WTC11 (cell line): ENCODE measurements around the gene EIF4G3. TPM values are rescaled to one million over a fixed set of nuclear protein-coding genes. Genes with fewer than 3 reads are reported as not detected.

Experiments used
- ATAC-seq: fragments of 200-7000 bp; cut with Tn5 transposase; 2 replicates; pipeline ENCODE4 v1.10.0; 2021; ENCODE audit warnings: mild to moderate bottlenecking, moderate library complexity
- CTCF ChIA-PET: fragments of 300-600 bp; sonication (Branson Sonifier 250); formaldehyde crosslinking; loops from one replicate; lab custom pipeline; 2021; ENCODE audit warnings: antibody characterized with exemption; lab: Charles Lee
- POLR2A ChIA-PET: fragments of 350-600 bp; sonication (Branson Sonifier 250); formaldehyde crosslinking; loops from one replicate; lab custom pipeline; 2021; ENCODE audit warnings: antibody characterized with exemption; lab: Charles Lee
- DNase-seq: peaks from one replicate; pipeline ENCODE4 v3.0.0; 2021; ENCODE audit warnings: low spot score
- H3K27ac Mint-ChIP-seq: 2 replicates; pipeline ENCODE4 v1.8.0; 2021; ENCODE audit warnings: mixed read lengths
- H3K27me3 Mint-ChIP-seq: 2 replicates; pipeline ENCODE4 v1.8.0; 2021; ENCODE audit warnings: low read depth, mild to moderate bottlenecking, moderate library complexity, mixed read lengths
- H3K36me3 Mint-ChIP-seq: 2 replicates; pipeline ENCODE4 v1.8.0; 2021; ENCODE audit warnings: mixed read lengths
- H3K4me1 Mint-ChIP-seq: 2 replicates; pipeline ENCODE4 v1.8.0; 2022; ENCODE audit warnings: mixed read lengths
- H3K4me3 Mint-ChIP-seq: 2 replicates; pipeline ENCODE4 v1.8.0; 2021; ENCODE audit warnings: mild to moderate bottlenecking, moderate library complexity, mixed read lengths
- H3K9me3 Mint-ChIP-seq: 2 replicates; pipeline ENCODE4 v1.8.0; 2021; ENCODE audit warnings: mixed read lengths
- ATF1 ChIP-seq: sonication (generic); formaldehyde crosslinking; IDR thresholded peaks from 2 replicates; pipeline ENCODE4 v1.8.1; 2023; ENCODE audit warnings: mild to moderate bottlenecking, moderate library complexity, missing genetic modification reagents
- CREB1 ChIP-seq: sonication (generic); formaldehyde crosslinking; IDR thresholded peaks from 2 replicates; pipeline ENCODE4 v1.8.0; 2023; ENCODE audit warnings: mild to moderate bottlenecking, missing genetic modification reagents
- E2F1 ChIP-seq: sonication (generic); formaldehyde crosslinking; IDR thresholded peaks from 2 replicates; pipeline ENCODE4 v1.8.0; 2022; ENCODE audit warnings: mild to moderate bottlenecking, missing genetic modification reagents
- ELF4 ChIP-seq: sonication (generic); formaldehyde crosslinking; IDR thresholded peaks from 2 replicates; pipeline ENCODE4 v1.8.1; 2022; ENCODE audit warnings: low read depth, mild to moderate bottlenecking, moderate library complexity, missing genetic modification reagents
- IRF2 ChIP-seq: sonication (generic); formaldehyde crosslinking; IDR thresholded peaks from 2 replicates; pipeline ENCODE4 v1.8.0; 2022; ENCODE audit warnings: low read depth, missing genetic modification reagents, borderline replicate concordance
- MXD4 ChIP-seq: fragments of 250-450 bp; sonication (Bioruptor Pico); IDR thresholded peaks from 2 replicates; pipeline ENCODE4 v1.8.0; 2021; ENCODE audit warnings: mild to moderate bottlenecking, moderate library complexity, borderline replicate concordance
- NFATC4 ChIP-seq: fragments of 250-450 bp; sonication (Bioruptor Pico); IDR thresholded peaks from 2 replicates; pipeline ENCODE4 v1.9.0; 2021; ENCODE audit warnings: mild to moderate bottlenecking
- RORB ChIP-seq: fragments of 250-450 bp; sonication (Bioruptor Pico); IDR thresholded peaks from 2 replicates; pipeline ENCODE4 v1.9.0; 2021; ENCODE audit warnings: mild to moderate bottlenecking
- SOX15 ChIP-seq: fragments of 250-450 bp; sonication (Bioruptor Pico); IDR thresholded peaks from 2 replicates; pipeline ENCODE4 v1.9.0; 2021; ENCODE audit warnings: mild to moderate bottlenecking
- ZBTB21 ChIP-seq: sonication (generic); formaldehyde crosslinking; IDR thresholded peaks from 2 replicates; pipeline ENCODE4 v1.8.1; 2023; ENCODE audit warnings: mild to moderate bottlenecking, missing genetic modification reagents, borderline replicate concordance
- ZNF671 ChIP-seq: fragments of 250-450 bp; sonication (Bioruptor Pico); IDR thresholded peaks from 2 replicates; pipeline ENCODE4 v1.8.0; 2021; ENCODE audit warnings: mild to moderate bottlenecking
- total RNA-seq: library from RNA; stranded (reverse); gene quantifications from 3 replicates; pipeline ENCODE4 v1.2.3, GENCODE V29; 2021
- TF ChIP-seq, protein P1 (sequence below): sonication (generic); formaldehyde crosslinking; IDR thresholded peaks from 2 replicates; pipeline ENCODE4 v1.8.1; 2023; ENCODE audit warnings: mild to moderate bottlenecking, missing genetic modification reagents, moderate library complexity
- TF ChIP-seq, protein P2 (sequence below): sonication (generic); formaldehyde crosslinking; IDR thresholded peaks from 2 replicates; pipeline ENCODE4 v1.8.0; 2023; ENCODE audit warnings: mild to moderate bottlenecking, missing genetic modification reagents
- TF ChIP-seq, protein P3 (sequence below): sonication (generic); formaldehyde crosslinking; IDR thresholded peaks from 2 replicates; pipeline ENCODE4 v1.8.1; 2022; ENCODE audit warnings: low read depth, mild to moderate bottlenecking, moderate library complexity, missing genetic modification reagents, borderline replicate concordance
- TF ChIP-seq, protein P4 (sequence below): fragments of 250-450 bp; sonication (Bioruptor Pico); IDR thresholded peaks from 2 replicates; pipeline ENCODE4 v1.9.0; 2021; ENCODE audit warnings: mild to moderate bottlenecking
- TF ChIP-seq, protein P5 (sequence below): sonication (generic); formaldehyde crosslinking; IDR thresholded peaks from 2 replicates; pipeline ENCODE4 v1.8.0; 2022; ENCODE audit warnings: missing genetic modification reagents

Gene EIF4G3
- total RNA-seq, 1 experiment from 2014 or later = 77.7 TPM

GRCh38 chr1:21032741-21033140, 144.0 kb downstream of the EIF4G3 start:
- TF ChIP-seq, protein P1, sequence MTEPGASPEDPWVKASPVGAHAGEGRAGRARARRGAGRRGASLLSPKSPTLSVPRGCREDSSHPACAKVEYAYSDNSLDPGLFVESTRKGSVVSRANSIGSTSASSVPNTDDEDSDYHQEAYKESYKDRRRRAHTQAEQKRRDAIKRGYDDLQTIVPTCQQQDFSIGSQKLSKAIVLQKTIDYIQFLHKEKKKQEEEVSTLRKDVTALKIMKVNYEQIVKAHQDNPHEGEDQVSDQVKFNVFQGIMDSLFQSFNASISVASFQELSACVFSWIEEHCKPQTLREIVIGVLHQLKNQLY = no peak
- TF ChIP-seq ATF1 (CRISPR knock-in tag) (no peak), ELF4 (CRISPR knock-in tag) (no peak), RORB (CRISPR knock-in tag) (no peak), MXD4 (CRISPR knock-in tag) (no peak), SOX15 (CRISPR knock-in tag) (no peak), ZBTB21 (CRISPR knock-in tag) (no peak), E2F1 (no peak), NFATC4 (CRISPR knock-in tag) (no peak), CREB1 (CRISPR knock-in tag) (no peak), ZNF671 (CRISPR knock-in tag) (no peak), IRF2 (CRISPR knock-in tag) (no peak)
- TF ChIP-seq, protein P2, sequence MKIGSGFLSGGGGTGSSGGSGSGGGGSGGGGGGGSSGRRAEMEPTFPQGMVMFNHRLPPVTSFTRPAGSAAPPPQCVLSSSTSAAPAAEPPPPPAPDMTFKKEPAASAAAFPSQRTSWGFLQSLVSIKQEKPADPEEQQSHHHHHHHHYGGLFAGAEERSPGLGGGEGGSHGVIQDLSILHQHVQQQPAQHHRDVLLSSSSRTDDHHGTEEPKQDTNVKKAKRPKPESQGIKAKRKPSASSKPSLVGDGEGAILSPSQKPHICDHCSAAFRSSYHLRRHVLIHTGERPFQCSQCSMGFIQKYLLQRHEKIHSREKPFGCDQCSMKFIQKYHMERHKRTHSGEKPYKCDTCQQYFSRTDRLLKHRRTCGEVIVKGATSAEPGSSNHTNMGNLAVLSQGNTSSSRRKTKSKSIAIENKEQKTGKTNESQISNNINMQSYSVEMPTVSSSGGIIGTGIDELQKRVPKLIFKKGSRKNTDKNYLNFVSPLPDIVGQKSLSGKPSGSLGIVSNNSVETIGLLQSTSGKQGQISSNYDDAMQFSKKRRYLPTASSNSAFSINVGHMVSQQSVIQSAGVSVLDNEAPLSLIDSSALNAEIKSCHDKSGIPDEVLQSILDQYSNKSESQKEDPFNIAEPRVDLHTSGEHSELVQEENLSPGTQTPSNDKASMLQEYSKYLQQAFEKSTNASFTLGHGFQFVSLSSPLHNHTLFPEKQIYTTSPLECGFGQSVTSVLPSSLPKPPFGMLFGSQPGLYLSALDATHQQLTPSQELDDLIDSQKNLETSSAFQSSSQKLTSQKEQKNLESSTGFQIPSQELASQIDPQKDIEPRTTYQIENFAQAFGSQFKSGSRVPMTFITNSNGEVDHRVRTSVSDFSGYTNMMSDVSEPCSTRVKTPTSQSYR (CRISPR knock-in tag) = no peak
- TF ChIP-seq, protein P3, sequence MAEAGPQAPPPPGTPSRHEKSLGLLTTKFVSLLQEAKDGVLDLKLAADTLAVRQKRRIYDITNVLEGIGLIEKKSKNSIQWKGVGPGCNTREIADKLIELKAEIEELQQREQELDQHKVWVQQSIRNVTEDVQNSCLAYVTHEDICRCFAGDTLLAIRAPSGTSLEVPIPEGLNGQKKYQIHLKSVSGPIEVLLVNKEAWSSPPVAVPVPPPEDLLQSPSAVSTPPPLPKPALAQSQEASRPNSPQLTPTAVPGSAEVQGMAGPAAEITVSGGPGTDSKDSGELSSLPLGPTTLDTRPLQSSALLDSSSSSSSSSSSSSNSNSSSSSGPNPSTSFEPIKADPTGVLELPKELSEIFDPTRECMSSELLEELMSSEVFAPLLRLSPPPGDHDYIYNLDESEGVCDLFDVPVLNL (CRISPR knock-in tag) = no peak
- TF ChIP-seq, protein P4, sequence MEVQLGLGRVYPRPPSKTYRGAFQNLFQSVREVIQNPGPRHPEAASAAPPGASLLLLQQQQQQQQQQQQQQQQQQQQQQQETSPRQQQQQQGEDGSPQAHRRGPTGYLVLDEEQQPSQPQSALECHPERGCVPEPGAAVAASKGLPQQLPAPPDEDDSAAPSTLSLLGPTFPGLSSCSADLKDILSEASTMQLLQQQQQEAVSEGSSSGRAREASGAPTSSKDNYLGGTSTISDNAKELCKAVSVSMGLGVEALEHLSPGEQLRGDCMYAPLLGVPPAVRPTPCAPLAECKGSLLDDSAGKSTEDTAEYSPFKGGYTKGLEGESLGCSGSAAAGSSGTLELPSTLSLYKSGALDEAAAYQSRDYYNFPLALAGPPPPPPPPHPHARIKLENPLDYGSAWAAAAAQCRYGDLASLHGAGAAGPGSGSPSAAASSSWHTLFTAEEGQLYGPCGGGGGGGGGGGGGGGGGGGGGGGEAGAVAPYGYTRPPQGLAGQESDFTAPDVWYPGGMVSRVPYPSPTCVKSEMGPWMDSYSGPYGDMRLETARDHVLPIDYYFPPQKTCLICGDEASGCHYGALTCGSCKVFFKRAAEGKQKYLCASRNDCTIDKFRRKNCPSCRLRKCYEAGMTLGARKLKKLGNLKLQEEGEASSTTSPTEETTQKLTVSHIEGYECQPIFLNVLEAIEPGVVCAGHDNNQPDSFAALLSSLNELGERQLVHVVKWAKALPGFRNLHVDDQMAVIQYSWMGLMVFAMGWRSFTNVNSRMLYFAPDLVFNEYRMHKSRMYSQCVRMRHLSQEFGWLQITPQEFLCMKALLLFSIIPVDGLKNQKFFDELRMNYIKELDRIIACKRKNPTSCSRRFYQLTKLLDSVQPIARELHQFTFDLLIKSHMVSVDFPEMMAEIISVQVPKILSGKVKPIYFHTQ (CRISPR knock-in tag) = no peak
- Mint-ChIP-seq H3K9me3 (peaks cover 12% of the 10 kb centered on the region), H3K36me3 (peaks cover 11% of the 10 kb centered on the region), H3K27me3 (no peaks in the 10 kb centered on the region), H3K4me3 (no peak overlapping the region), H3K27ac (no peak overlapping the region), H3K4me1 (no peaks in the 10 kb centered on the region)
- CTCF ChIA-PET = no interaction called here
- no peak for DNase-seq
- ATAC-seq = no peak
- POLR2A ChIA-PET = no interaction called here

DNA sequence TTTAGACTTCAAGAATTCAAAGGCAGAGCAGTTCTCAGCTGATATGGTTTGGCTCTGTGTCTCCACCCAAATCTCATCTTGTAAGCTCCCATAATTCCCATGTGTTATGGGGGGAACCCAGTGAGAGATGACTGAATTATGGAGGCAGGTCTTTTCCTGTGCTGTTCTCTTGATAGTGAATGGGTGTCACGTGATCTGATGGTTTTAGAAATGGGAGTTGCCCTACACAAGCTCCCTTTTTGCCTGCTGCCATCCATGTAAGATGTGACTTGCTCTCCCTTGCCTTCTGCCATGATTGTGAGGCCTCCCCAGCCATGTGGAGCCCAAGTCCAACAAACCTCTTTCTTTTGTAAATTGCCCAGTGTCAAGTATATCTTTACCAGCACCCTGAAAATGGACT, 146.5 kb downstream of the EIF4G3 start:
- POLR2A ChIA-PET = no interaction called here
- Mint-ChIP-seq H3K4me1 (no peaks in the 10 kb centered on the region), H3K36me3 (peaks cover 17% of the 10 kb centered on the region), H3K27me3 (no peaks in the 10 kb centered on the region), H3K4me3 (no peak overlapping the region), H3K27ac (no peak overlapping the region)
- DNase-seq (no peak), ATAC-seq (no peak)
- no peak for TF ChIP-seq IRF2 (CRISPR knock-in tag)
- no peak for TF ChIP-seq CREB1 (CRISPR knock-in tag)
- TF ChIP-seq, protein P5, sequence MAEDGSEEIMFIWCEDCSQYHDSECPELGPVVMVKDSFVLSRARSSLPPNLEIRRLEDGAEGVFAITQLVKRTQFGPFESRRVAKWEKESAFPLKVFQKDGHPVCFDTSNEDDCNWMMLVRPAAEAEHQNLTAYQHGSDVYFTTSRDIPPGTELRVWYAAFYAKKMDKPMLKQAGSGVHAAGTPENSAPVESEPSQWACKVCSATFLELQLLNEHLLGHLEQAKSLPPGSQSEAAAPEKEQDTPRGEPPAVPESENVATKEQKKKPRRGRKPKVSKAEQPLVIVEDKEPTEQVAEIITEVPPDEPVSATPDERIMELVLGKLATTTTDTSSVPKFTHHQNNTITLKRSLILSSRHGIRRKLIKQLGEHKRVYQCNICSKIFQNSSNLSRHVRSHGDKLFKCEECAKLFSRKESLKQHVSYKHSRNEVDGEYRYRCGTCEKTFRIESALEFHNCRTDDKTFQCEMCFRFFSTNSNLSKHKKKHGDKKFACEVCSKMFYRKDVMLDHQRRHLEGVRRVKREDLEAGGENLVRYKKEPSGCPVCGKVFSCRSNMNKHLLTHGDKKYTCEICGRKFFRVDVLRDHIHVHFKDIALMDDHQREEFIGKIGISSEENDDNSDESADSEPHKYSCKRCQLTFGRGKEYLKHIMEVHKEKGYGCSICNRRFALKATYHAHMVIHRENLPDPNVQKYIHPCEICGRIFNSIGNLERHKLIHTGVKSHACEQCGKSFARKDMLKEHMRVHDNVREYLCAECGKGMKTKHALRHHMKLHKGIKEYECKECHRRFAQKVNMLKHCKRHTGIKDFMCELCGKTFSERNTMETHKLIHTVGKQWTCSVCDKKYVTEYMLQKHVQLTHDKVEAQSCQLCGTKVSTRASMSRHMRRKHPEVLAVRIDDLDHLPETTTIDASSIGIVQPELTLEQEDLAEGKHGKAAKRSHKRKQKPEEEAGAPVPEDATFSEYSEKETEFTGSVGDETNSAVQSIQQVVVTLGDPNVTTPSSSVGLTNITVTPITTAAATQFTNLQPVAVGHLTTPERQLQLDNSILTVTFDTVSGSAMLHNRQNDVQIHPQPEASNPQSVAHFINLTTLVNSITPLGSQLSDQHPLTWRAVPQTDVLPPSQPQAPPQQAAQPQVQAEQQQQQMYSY (CRISPR knock-in tag) = no peak
- TF ChIP-seq, all 79 proteins: peak for 0
- CTCF ChIA-PET = no interaction called here
- H3K9me3 Mint-ChIP-seq = peaks cover 21% of the 10 kb centered on the region
